Dermis blood vessel endothelial cell (primary cell): Measurements from ENCODE around the gene ZNF326. TPM values are rescaled to one million over a fixed set of nuclear protein-coding genes. Genes with fewer than 3 reads are reported as not detected.

Experiments used
- DNase-seq: peaks from one replicate; pipeline ENCODE4 v3.0.0; 2010
- total RNA-seq: library from RNA; depleted of rRNA; stranded (reverse); fragments of >200 nt; gene quantifications from 2 replicates; pipeline ENCODE4 v1.2.3, GENCODE V29; 2014

ZNF326 gene
- total RNA-seq, 1 donor from 2014 or later: 9.9 TPM

- no peak for DNase-seq
These were observed 89.1 kb downstream of the ZNF326 start for GRCh38 chr1:90083995-90084394.

Other genes with a start within 250 kb of the ZNF326 start
- 18.5 and 22.4 TPM in 2 replicates for gene LRRC8D, start 174.1 kb upstream of the ZNF326 start, total RNA-seq